SK-N-MC (cell line): Measurements from ENCODE around the gene RSRC2.

Source experiments
- EZH2 ChIP-seq: fragments of 200-600 bp; sonication (generic); IDR thresholded peaks from one replicate; pipeline ENCODE4 v1.6.1; 2017; ENCODE audit warnings: antibody characterized with exemption
- FOXP2 ChIP-seq: optimal IDR thresholded peaks from 2 replicates; pipeline ENCODE3; 2011; ENCODE audit warnings: mild to moderate bottlenecking, moderate library complexity; ENCODE audit not compliant: insufficient read depth; ENCODE audit errors: extremely low read length, control extremely low read depth
- POLR2AphosphoS5 ChIP-seq: IDR thresholded peaks from 2 replicates; pipeline ENCODE4 v1.6.1; 2012; ENCODE audit warnings: mild to moderate bottlenecking, low read depth, low read length, borderline replicate concordance

- TF ChIP-seq POLR2AphosphoS5 = no peak
- no peak for TF ChIP-seq EZH2
- TF ChIP-seq FOXP2 = no peak
Measured at GRCh38 chr12:122480753-122481152, 46.0 kb downstream of the RSRC2 start.
